ENCODE measurements around the gene TTF2.

- TF ChIP-seq POLR2A (IDR thresholded peaks at IDR 0.05) (no peak), CTCF (IDR thresholded peaks at IDR 0.05) (no peak), POLR2AphosphoS5 (IDR thresholded peaks at IDR 0.05) (no peak)
Observed at GRCh38 chr1:117032266-117032665, 27.9 kb upstream of the TTF2 start.
